ENCODE measurements around the gene HOXC5. TPM values are rescaled to one million over a fixed set of nuclear protein-coding genes. Genes with fewer than 3 reads are reported as not detected.
A peak's percentile ranks its signal among the peaks of the same experiment; 100 is the strongest.

Gene HOXC5
- total and polyA plus RNA-seq, 3 donors from 2014 or later = 1.3 to 5.5 (median 1.9) TPM

GRCh38 chr12:54014377-54015017 is 18.4 kb upstream of the HOXC5 start:
- 48 to 61% methylated on average over 33 to 36 of the region's 36 CpGs for WGBS, 2 donors
- Histone ChIP-seq H3K4me3 (no peak overlapping the region), H3K27me3 (no peaks in the 10 kb centered on the region), H3K27ac (no peak overlapping the region), H3K36me3 (ENCODE audit: low read depth, missing control alignments) (no peaks in the 10 kb centered on the region), H3K4me1 (peaks cover 11% of the 10 kb centered on the region), H3K9me3 (no peaks in the 10 kb centered on the region)
- TF ChIP-seq POLR2A (IDR thresholded peaks at IDR 0.05) = no peak
- TF ChIP-seq CTCF (IDR thresholded peaks at IDR 0.05) = no peak
- DNase-seq = no peak
- intact Hi-C loops (cut with DNase I; ENCODE audit: low total_unique reads) = no loop called here

- TF ChIP-seq CTCF (IDR thresholded peaks at IDR 0.05) (no peak), POLR2A (IDR thresholded peaks at IDR 0.05) (no peak)
- Histone ChIP-seq H3K27ac (no peak overlapping the region), H3K27me3 (no peaks in the 10 kb centered on the region), H3K4me1 (peaks cover 14% of the 10 kb centered on the region), H3K4me3 (no peak overlapping the region), H3K9me3 (no peaks in the 10 kb centered on the region), H3K36me3 (ENCODE audit: low read depth, missing control alignments) (no peaks in the 10 kb centered on the region)
- 39 to 66% methylated on average over 23 of the region's 23 CpGs for WGBS, 2 donors
- no peak for DNase-seq
- intact Hi-C loops (cut with DNase I; ENCODE audit: low total_unique reads) = no loop called here
These were observed 17.6 kb upstream of the HOXC5 start for GRCh38 chr12:54015018-54015931.

- TF ChIP-seq CTCF (IDR thresholded peaks at IDR 0.05) (no peak), POLR2A (IDR thresholded peaks at IDR 0.05) (no peak)
- Histone ChIP-seq H3K27me3 (no peaks in the 10 kb centered on the region), H3K36me3 (ENCODE audit: low read depth, missing control alignments) (no peaks in the 10 kb centered on the region), H3K4me3 (peak overlapping the region; percentile 51 to 72), H3K9me3 (no peaks in the 10 kb centered on the region), H3K4me1 (peaks cover 20% of the 10 kb centered on the region), H3K27ac (peak overlapping the region in 1 of 2 donors; percentile 89)
- intact Hi-C loops (cut with DNase I; ENCODE audit: low total_unique reads) = no loop called here
- WGBS, 2 donors = 26 to 31% methylated on average over 3 of the region's 3 CpGs
- no peak for DNase-seq
These were observed 16.8 kb upstream of the HOXC5 start for GRCh38 chr12:54016051-54016450.

GRCh38 chr12:54016478-54016964 is 16.3 kb upstream of the HOXC5 start:
- TF ChIP-seq POLR2A (IDR thresholded peaks at IDR 0.05) (no peak), CTCF (IDR thresholded peaks at IDR 0.05) (no peak)
- peak; percentile 49 for DNase-seq
- peak overlapping the region; percentile 89 to 95 for H3K27ac ChIP-seq
- H3K36me3 ChIP-seq (ENCODE audit: low read depth, missing control alignments) = no peaks in the 10 kb centered on the region
- no peaks in the 10 kb centered on the region for H3K27me3 ChIP-seq
- WGBS, 2 donors = 2% methylated on average over 25 of the region's 25 CpGs
- H3K4me1 ChIP-seq = peaks cover 20% of the 10 kb centered on the region
- intact Hi-C loops (cut with DNase I; ENCODE audit: low total_unique reads) = no loop called here
- H3K4me3 ChIP-seq = peak overlapping the region; percentile 51 to 72
- H3K9me3 ChIP-seq = no peaks in the 10 kb centered on the region

Measured in testis (tissue), 3 donors.